K562 (cell line): ENCODE results near the gene CLEC10A. TPM values are rescaled to one million over a fixed set of nuclear protein-coding genes. Genes with fewer than 3 reads are reported as not detected.

Experiments
- ATAC-seq: fragments of 200-7000 bp; cut with Tn5 transposase; 3 replicates; pipeline ENCODE4 v1.9.1; 2020; ENCODE audit warnings: moderate library complexity
- BruUV-seq: library from RNA; stranded (reverse); fragments of 400-500 nt; replicated peaks from 2 replicates; lab custom pipeline; 2021; lab: Mats Ljungman, UMichigan
- CTCF ChIA-PET: fragments of 300-600 bp; formaldehyde crosslinking; extraction: SDS; loops from one replicate; lab custom pipeline; 2021; ENCODE audit warnings: low intra/inter-chr PET ratio; lab: Yijun Ruan, JAX
- POLR2A ChIA-PET: fragments of 300-600, 350-650 bp; sonication (Branson Sonifier 250); formaldehyde crosslinking; extraction: SDS; loops from one replicate; lab custom pipeline; 2021; ENCODE audit warnings: antibody characterized with exemption, inconsistent platforms; lab: Yijun Ruan, JAX
- DNase-seq, 4 experiments: peaks; one replicate each; pipeline versions ENCODE4 v3.0.0 to v3.0.0-alpha.2; 2011 to 2018; ENCODE audit warnings: low spot score in 3 of 4, mixed read lengths in 3 of 4; ENCODE audit errors: extremely low read depth in 1 of 4
- FAIRE-seq: peaks from 2 replicates; lab custom pipeline; 2011; peaks lifted over from hg19 to GRCh38; lab: Jason Lieb, UNC
- H2AFZ ChIP-seq: 2 replicates; pipeline ENCODE4 v1.6.0; 2011; ENCODE audit warnings: low read depth, low read length, control low read depth, inconsistent platforms
- H3K27ac ChIP-seq: fragments of 200-600 bp; 3 replicates; pipeline ENCODE4 v1.8.0; 2011; ENCODE audit warnings: low read depth, mild to moderate bottlenecking, control low read depth, inconsistent platforms, low read length, moderate library complexity, mixed read lengths; ENCODE audit errors: extremely low read depth
- H3K27me3 ChIP-seq, 2 experiments: fragments of 300-600 bp in 1 of 2; 2 replicates in 1 of 2; 3 replicates in 1 of 2; pipeline versions ENCODE4 v1.6.0 to v1.8.0; 2011; ENCODE audit warnings: inconsistent platforms in 2 of 2, low read length in 2 of 2, mild to moderate bottlenecking in 1 of 2, mixed read lengths in 1 of 2, moderate library complexity in 1 of 2; ENCODE audit not compliant: control insufficient read depth in 2 of 2, insufficient read depth in 2 of 2
- H3K36me3 ChIP-seq: fragments of 300-600 bp; 3 replicates; pipeline ENCODE4 v1.8.0; 2011; ENCODE audit warnings: mild to moderate bottlenecking, low read length, inconsistent platforms; ENCODE audit not compliant: control insufficient read depth, insufficient read depth
- H3K4me1 ChIP-seq, 2 experiments: fragments of 200-600 bp in 1 of 2; replicated peaks in 1 of 2; 2 replicates in 1 of 2; 3 replicates in 1 of 2; pipeline versions ENCODE4 v1.5.1 to v1.8.0; 2011; ENCODE audit warnings: inconsistent platforms in 2 of 2, low read length in 2 of 2, mild to moderate bottlenecking in 1 of 2, mixed read lengths in 1 of 2, moderate library complexity in 1 of 2; ENCODE audit not compliant: control insufficient read depth in 2 of 2, insufficient read depth in 2 of 2
- H3K4me2 ChIP-seq: 2 replicates; pipeline ENCODE4 v1.6.1; 2011; ENCODE audit warnings: low read length, control low read depth, inconsistent platforms, mixed read lengths; ENCODE audit not compliant: insufficient read depth
- H3K4me3 ChIP-seq: fragments of 200-600 bp; sonication (generic), shearing (Covaris generic); 2 replicates; pipeline ENCODE4 v1.5.1; 2016; ENCODE audit warnings: control low read depth, inconsistent platforms
- H3K79me2 ChIP-seq: fragments of 200-600 bp; 3 replicates; pipeline ENCODE4 v1.8.0; 2011; ENCODE audit warnings: low read length, inconsistent platforms; ENCODE audit not compliant: control insufficient read depth, insufficient read depth
- H3K9ac ChIP-seq, 2 experiments: 2 replicates each; pipeline versions ENCODE4 v1.6.0 to v1.6.1; 2011; ENCODE audit warnings: low read depth in 2 of 2, low read length in 2 of 2, control low read depth in 1 of 2, inconsistent platforms in 1 of 2, mild to moderate bottlenecking in 1 of 2, mixed read lengths in 1 of 2; ENCODE audit not compliant: insufficient read depth in 1 of 2
- H3K9me1 ChIP-seq: one replicate; pipeline ENCODE4 v1.6.0; 2011; ENCODE audit warnings: inconsistent platforms, mild to moderate bottlenecking, low read length, moderate library complexity; ENCODE audit not compliant: control insufficient read depth, insufficient read depth
- H3K9me3 ChIP-seq: replicated peaks from 2 replicates; pipeline ENCODE4 v1.5.1; 2011; ENCODE audit warnings: low read depth, low read length, inconsistent platforms; ENCODE audit not compliant: control insufficient read depth, insufficient read depth
- H4K20me1 ChIP-seq: replicated peaks from 2 replicates; pipeline ENCODE4 v1.6.1; 2011; ENCODE audit warnings: low read length, inconsistent platforms, mixed read lengths; ENCODE audit not compliant: control insufficient read depth, insufficient read depth
- ELF2 ChIP-seq: fragments of 250-450 bp; sonication (Bioruptor Pico); IDR thresholded peaks from 2 replicates; pipeline ENCODE4 v1.5.0; 2021; ENCODE audit warnings: mild to moderate bottlenecking
- ERF ChIP-seq: fragments of 450-650 bp; formaldehyde crosslinking; IDR thresholded peaks from 2 replicates; pipeline ENCODE4 v1.4.0; 2020; ENCODE audit warnings: mild to moderate bottlenecking, mixed read lengths
- ETV1 ChIP-seq: fragments of 450-650 bp; conservative IDR thresholded peaks from 2 replicates; pipeline ENCODE4 v1.6.1; 2016; ENCODE audit warnings: missing genetic modification characterization, control low read depth, low read depth, missing compliant biosample characterization
- FOXM1 ChIP-seq, 2 experiments: fragments of 450-650 bp in 1 of 2; sonication (generic) in 1 of 2; formaldehyde crosslinking in 1 of 2; IDR thresholded peaks; 2 replicates each; pipeline versions ENCODE4 v1.6.1 to v1.9.0; 2017 to 2022; ENCODE audit warnings: low read depth in 2 of 2, mild to moderate bottlenecking in 2 of 2, missing genetic modification reagents in 1 of 2, moderate library complexity in 1 of 2
- HCFC1 ChIP-seq: IDR thresholded peaks from 2 replicates; pipeline ENCODE4 v1.6.1; 2012; ENCODE audit warnings: low read depth, low read length, improper control_type of control experiment
- HNRNPLL ChIP-seq: fragments of 200-400 bp; formaldehyde crosslinking; IDR thresholded peaks from 2 replicates; pipeline ENCODE4 v1.6.1; 2017; ENCODE audit warnings: low read length, low read depth, mild to moderate bottlenecking; ENCODE audit not compliant: poor library complexity, severe bottlenecking
- KDM1A ChIP-seq, 2 experiments: fragments of 450-650 bp; IDR thresholded peaks; 2 replicates each; pipeline ENCODE4 v1.6.1; 2016; ENCODE audit warnings: mild to moderate bottlenecking in 2 of 2
- LCOR ChIP-seq: sonication (generic); formaldehyde crosslinking; IDR thresholded peaks from 2 replicates; pipeline ENCODE4 v1.8.0; 2022; ENCODE audit warnings: mild to moderate bottlenecking, missing genetic modification reagents
- NR2C2 ChIP-seq, 2 experiments: fragments of 200-800 bp in 1 of 2; sonication (Bioruptor generic) in 1 of 2; sonication (generic) in 1 of 2; formaldehyde crosslinking in 1 of 2; IDR thresholded peaks; 2 replicates each; pipeline versions ENCODE4 v1.6.1 to v1.8.0; 2016 to 2022; ENCODE audit warnings: mild to moderate bottlenecking in 1 of 2, missing compliant biosample characterization in 1 of 2, missing genetic modification characterization in 1 of 2, missing genetic modification reagents in 1 of 2
- PHTF2 ChIP-seq: fragments of 250-450 bp; sonication (Bioruptor Pico); IDR thresholded peaks from 2 replicates; pipeline ENCODE4 v1.5.0; 2021; ENCODE audit warnings: mild to moderate bottlenecking
- SMARCB1 ChIP-seq: IDR thresholded peaks from 2 replicates; pipeline ENCODE4 v1.6.1; 2011; ENCODE audit warnings: improper control_type of control experiment, low read depth; ENCODE audit not compliant: insufficient read length
- ZNF436 ChIP-seq: fragments of 250-450, 450-650 bp; sonication (Bioruptor Pico); formaldehyde crosslinking; IDR thresholded peaks from 2 replicates; pipeline ENCODE4 v1.7.0; 2020; ENCODE audit warnings: mild to moderate bottlenecking
- ZNF830 ChIP-seq: fragments of 250-450 bp; sonication (Bioruptor Pico); IDR thresholded peaks from 2 replicates; pipeline ENCODE4 v1.5.0; 2021; ENCODE audit warnings: mild to moderate bottlenecking
- WGBS: fragments of 100-300 bp; shearing (Covaris generic); methylation state at CpG from one replicate; pipeline ENCODE4 v1.1.6; 2016; ENCODE audit warnings: low coverage, mixed read lengths; ENCODE audit not compliant: insufficient coverage; ENCODE audit errors: missing lambda C conversion rate; 5-methylcytosine and 5-hydroxymethylcytosine counted together
- in situ Hi-C: fragments of 300-500 bp; cut with MboI; formaldehyde crosslinking; loops from 4 replicates; pipeline ENCODE4 v1.15.0; 2018; ENCODE audit warnings: inconsistent platforms, mixed read lengths
- intact Hi-C: fragments of 100-400 bp; cut with micrococcal nuclease; formaldehyde crosslinking; loops from 2 replicates; pipeline ENCODE4 v1.14.2; 2022
- polyA plus RNA-seq, 8 experiments: library from polyadenylated mRNA; depleted of rRNA in 4 of 8; stranded (reverse) in 5 of 8; unstranded in 3 of 8; fragments of >200 nt; fragmentation: Nextera tagmentation in 2 of 8; fragmentation: Illumina TruSeq in 1 of 8; extraction: Ambion mirVana in 2 of 8; extraction: Trizol in 1 of 8; gene quantifications; 2 replicates each; pipeline versions ENCODE4 v1.2.1 to v1.2.3, GENCODE V29; 2011 to 2014; ENCODE audit warnings: inconsistent platforms in 1 of 8, missing spikeins in 1 of 8
- total RNA-seq, 7 experiments: library from RNA; depleted of rRNA in 6 of 7; stranded (reverse); fragments of >200 nt in 6 of 7; fragmentation: Illumina TruSeq in 2 of 7; extraction: Trizol in 2 of 7; gene quantifications; 2 replicates each; pipeline versions ENCODE4 v1.2.1 to v1.2.3, GENCODE V29; 2011 to 2021; ENCODE audit warnings: low replicate concordance in 1 of 7
- TF ChIP-seq, protein P1 (sequence below): fragments of 450-650 bp; IDR thresholded peaks from 2 replicates; pipeline ENCODE4 v1.6.1; 2017; ENCODE audit warnings: mild to moderate bottlenecking, moderate library complexity

Gene CLEC10A
- total and polyA plus RNA-seq, 9 of the 15 experiments (the other 6 are each of a cell fraction or from before 2014, with no cell fraction given): 0.04 to 0.11 (median 0.05) TPM; not detected in 6

- ChIA-PET POLR2A (no interaction called here), CTCF (interaction anchor here (0.8 kb wide), 1 partner anchor 46 kb away, joined by 3 read pairs; no protein-coding TSS in a partner anchor)
- intact Hi-C loops (no loop called here), in situ Hi-C loops (no loop called here)
- no peak for DNase-seq
- H3K9ac ChIP-seq: no peak overlapping the region
- H3K9me3 ChIP-seq: no peaks in the 10 kb centered on the region
- H3K27ac ChIP-seq: no peak overlapping the region
- no peaks in the 10 kb centered on the region for H4K20me1 ChIP-seq
- no peak for ATAC-seq
- TF ChIP-seq HCFC1 (no peak), NR2C2 (CRISPR knock-in tag; IDR thresholded peaks at IDR 0.05) (no peak), NR2C2 (tag; IDR thresholded peaks at IDR 0.05) (no peak), ZNF830 (CRISPR knock-in tag) (no peak), FOXM1 (IDR thresholded peaks at IDR 0.05; ENCODE audit: low read depth) (no peak), FOXM1 (CRISPR knock-in tag; IDR thresholded peaks at IDR 0.05; ENCODE audit: low read depth) (no peak), LCOR (CRISPR knock-in tag) (no peak), ELF2 (CRISPR knock-in tag) (no peak), ETV1 (tag) (no peak), ZNF436 (CRISPR knock-in tag) (no peak), SMARCB1 (no peak), KDM1A (IDR thresholded peaks at IDR 0.05) (no peak), PHTF2 (CRISPR knock-in tag) (no peak), HNRNPLL (no peak), ERF (CRISPR knock-in tag) (no peak)
- TF ChIP-seq, protein P1, sequence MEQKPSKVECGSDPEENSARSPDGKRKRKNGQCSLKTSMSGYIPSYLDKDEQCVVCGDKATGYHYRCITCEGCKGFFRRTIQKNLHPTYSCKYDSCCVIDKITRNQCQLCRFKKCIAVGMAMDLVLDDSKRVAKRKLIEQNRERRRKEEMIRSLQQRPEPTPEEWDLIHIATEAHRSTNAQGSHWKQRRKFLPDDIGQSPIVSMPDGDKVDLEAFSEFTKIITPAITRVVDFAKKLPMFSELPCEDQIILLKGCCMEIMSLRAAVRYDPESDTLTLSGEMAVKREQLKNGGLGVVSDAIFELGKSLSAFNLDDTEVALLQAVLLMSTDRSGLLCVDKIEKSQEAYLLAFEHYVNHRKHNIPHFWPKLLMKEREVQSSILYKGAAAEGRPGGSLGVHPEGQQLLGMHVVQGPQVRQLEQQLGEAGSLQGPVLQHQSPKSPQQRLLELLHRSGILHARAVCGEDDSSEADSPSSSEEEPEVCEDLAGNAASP: no peak
- H3K27me3 ChIP-seq: peaks cover 9 to 33% of the 10 kb centered on the region in 2 experiments; a peak in 3 of 5 replicates
- H3K4me2 ChIP-seq: no peak overlapping the region
- no peak overlapping the region for H3K4me3 ChIP-seq
- no peak overlapping the region for H2AFZ ChIP-seq
- 8% methylated on average over 1 of the region's 1 CpG for WGBS
- BruUV-seq: no TSS peak
- no peaks in the 10 kb centered on the region; a peak in 1 of 5 replicates for H3K4me1 ChIP-seq
- no peaks in the 10 kb centered on the region for H3K9me1 ChIP-seq
- H3K36me3 ChIP-seq: no peaks in the 10 kb centered on the region
- FAIRE-seq: no peak
- no peaks in the 10 kb centered on the region for H3K79me2 ChIP-seq
Observed at GRCh38 chr17:7095625-7096024, 15.6 kb upstream of the CLEC10A start.
